NB4 (cell line): ENCODE measurements around the gene WFDC8.

Experiments
- DNase-seq: peaks from one replicate; pipeline ENCODE4 v3.0.0; 2010; ENCODE audit warnings: low read depth
- H3K4me3 ChIP-seq: one replicate; pipeline ENCODE4 v1.5.1; 2011; ENCODE audit warnings: mild to moderate bottlenecking, low read depth, low read length, moderate library complexity
- MYC ChIP-seq: IDR thresholded peaks from 2 replicates; pipeline ENCODE4 v1.6.1; 2011; ENCODE audit warnings: low read depth, low read length
- POLR2A ChIP-seq: IDR thresholded peaks from 2 replicates; pipeline ENCODE4 v1.6.1; 2011; ENCODE audit warnings: mild to moderate bottlenecking; ENCODE audit not compliant: insufficient read length; ENCODE audit errors: extremely low read depth
- TF ChIP-seq, protein P1 (sequence below): IDR thresholded peaks from 2 replicates; pipeline ENCODE4 v1.6.1; 2011; ENCODE audit warnings: low read depth, low read length
- TF ChIP-seq, protein P2 (sequence below): IDR thresholded peaks from one replicate; pipeline ENCODE4 v1.5.1; 2012; ENCODE audit warnings: low read depth, low read length

The WFDC8 gene

DNA sequence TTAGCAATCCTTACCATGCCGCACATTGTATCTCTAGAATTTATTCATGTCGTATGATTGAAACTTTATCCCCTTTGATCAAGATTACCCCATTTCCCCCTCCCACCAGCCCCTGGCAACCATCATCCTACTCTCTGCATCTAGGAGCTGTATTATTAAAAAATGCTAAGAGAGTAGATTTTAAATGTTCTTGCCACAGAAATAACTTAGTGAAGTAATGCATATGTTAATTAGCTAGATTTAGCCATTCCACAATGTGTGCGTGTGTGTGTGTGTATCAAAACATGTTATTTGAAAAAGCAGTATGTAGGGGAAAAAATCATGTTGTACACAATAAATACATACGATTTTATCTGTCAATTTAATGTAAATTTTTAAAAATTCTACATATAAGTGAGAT is 51.8 kb downstream of the WFDC8 start:
- H3K4me3 ChIP-seq, result no peak overlapping the region
- no peak for DNase-seq
- TF ChIP-seq POLR2A, result no peak
- TF ChIP-seq, protein P1, sequence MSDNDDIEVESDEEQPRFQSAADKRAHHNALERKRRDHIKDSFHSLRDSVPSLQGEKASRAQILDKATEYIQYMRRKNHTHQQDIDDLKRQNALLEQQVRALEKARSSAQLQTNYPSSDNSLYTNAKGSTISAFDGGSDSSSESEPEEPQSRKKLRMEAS, result no peak
- TF ChIP-seq, protein P2, sequence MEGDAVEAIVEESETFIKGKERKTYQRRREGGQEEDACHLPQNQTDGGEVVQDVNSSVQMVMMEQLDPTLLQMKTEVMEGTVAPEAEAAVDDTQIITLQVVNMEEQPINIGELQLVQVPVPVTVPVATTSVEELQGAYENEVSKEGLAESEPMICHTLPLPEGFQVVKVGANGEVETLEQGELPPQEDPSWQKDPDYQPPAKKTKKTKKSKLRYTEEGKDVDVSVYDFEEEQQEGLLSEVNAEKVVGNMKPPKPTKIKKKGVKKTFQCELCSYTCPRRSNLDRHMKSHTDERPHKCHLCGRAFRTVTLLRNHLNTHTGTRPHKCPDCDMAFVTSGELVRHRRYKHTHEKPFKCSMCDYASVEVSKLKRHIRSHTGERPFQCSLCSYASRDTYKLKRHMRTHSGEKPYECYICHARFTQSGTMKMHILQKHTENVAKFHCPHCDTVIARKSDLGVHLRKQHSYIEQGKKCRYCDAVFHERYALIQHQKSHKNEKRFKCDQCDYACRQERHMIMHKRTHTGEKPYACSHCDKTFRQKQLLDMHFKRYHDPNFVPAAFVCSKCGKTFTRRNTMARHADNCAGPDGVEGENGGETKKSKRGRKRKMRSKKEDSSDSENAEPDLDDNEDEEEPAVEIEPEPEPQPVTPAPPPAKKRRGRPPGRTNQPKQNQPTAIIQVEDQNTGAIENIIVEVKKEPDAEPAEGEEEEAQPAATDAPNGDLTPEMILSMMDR, result no peak
- no peak for TF ChIP-seq MYC

DNA sequence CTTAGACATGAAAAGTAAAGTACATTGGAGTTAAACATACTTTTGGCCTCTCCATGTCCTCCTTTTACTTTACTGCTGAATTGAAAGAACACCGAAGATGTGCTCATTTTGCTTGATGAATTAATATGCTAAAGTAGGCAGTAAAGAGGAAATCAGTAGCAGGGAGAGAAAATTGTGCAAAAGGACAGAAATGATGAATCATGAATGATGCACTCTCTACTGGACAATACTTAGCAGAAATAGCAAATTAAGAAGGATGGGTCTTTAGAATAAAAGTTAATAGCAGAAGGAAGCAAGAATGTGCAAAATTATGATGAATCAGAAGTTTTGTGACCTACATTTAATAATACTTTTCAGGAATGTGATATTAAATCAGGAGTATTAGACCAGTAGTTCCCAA is 55.3 kb downstream of the WFDC8 start:
- H3K4me3 ChIP-seq, result no peak overlapping the region
- TF ChIP-seq MYC, result no peak
- TF ChIP-seq, protein P1, result no peak
- TF ChIP-seq, protein P2, result no peak
- TF ChIP-seq POLR2A, result no peak
- no peak for DNase-seq

DNA sequence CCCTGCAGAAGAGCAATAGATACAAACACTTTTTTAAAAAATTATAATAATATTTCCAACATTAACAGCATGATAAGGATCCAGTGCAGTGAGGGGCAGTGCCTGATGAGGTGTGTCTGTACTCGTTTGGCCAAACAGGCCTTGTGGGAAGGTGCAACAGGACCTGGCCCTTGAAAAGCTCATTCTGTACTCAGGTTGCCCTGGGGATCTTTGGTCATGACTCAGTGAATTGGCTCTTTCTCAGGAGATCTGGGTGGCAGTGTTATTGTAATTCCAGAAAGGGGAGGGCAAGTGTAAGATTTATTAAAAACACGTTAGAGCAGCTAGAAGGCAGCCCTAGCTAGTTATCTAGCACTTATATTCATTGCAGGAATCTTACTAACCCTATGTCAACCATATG is 60.8 kb downstream of the WFDC8 start:
- TF ChIP-seq MYC (no peak), POLR2A (no peak)
- TF ChIP-seq, protein P2, result no peak
- TF ChIP-seq, protein P1, result no peak
- no peak for DNase-seq
- no peak overlapping the region for H3K4me3 ChIP-seq

DNA sequence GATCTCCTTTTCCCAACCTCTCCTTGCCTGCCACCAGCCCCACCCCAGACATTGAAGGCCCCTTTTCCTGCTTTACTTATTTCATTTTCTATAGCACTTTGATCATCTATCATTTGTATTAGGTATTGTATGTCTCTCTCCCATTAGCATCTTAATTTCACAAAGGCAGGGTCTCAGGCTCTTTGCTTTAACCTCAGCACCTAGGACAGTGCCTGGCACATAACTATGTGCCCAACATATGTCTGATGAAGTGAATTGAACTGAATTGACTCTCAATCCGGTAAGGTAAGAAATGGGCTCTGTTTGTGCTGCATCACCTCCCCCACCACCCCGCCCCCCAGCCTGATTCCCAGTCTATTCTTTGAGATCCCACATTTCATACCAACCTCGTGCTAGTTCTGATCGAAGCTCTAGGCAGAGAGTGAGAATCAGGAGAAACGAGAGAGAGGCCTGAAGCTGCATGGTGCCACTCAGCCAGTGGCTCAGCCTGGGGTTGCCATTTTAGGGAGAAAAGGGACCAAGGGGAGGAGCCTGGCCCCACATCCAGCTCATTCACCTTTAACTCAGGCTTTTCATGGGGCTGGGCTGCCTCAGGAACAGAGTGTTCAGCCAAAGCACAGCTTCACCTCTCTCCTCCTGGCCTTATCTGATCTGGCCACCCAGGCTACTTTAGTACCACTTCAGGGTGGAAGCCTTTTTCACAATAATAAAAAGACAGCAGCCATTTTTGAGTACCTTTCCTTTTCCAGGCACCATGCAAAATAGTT is 63.8 kb downstream of the WFDC8 start, which contains the start of gene SPINT3:
TSS of gene SPINT3 (minus strand) at position 476 of the 767 bp plus-strand sequence. CDS start at position 462, 14 bp downstream.
- no peak for DNase-seq
- TF ChIP-seq POLR2A (no peak), MYC (no peak)
- TF ChIP-seq, protein P2, result no peak
- TF ChIP-seq, protein P1, result no peak
- no peak within 1 kb of the TSS for H3K4me3 ChIP-seq

DNA sequence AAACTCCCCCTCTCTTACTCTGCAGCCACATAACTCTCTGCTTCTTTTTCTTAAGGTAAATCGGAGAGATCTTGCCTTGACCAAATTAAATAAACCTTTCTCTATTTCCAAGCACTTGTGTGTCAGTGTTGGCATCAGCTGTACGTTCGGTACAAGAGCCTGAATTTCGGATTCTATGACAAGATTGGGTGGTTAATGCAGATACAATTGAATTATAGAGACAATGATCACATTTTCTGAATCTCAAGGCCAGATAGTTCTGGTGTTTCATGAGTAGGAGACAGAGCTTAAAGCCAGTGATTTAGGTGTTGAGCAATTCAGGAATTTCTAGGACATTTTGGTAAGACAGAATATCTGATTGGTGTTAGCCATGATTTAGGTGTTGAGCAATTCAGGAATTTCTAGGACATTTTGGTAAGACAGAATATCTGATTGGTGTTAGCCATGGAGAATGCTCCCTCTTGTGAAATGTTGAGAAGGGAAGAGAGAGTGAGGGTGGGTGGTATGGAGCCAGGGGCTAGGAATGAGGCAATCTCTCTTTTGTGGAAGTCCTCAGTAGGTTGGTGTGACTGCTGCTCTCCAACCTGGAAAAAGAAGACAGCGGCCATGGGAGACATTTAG is 68.7 kb downstream of the WFDC8 start:
- no peak overlapping the region for H3K4me3 ChIP-seq
- no peak for DNase-seq
- TF ChIP-seq, protein P2, result no peak
- TF ChIP-seq, protein P1, result no peak
- no peak for TF ChIP-seq MYC
- no peak for TF ChIP-seq POLR2A
